Measurements from ENCODE around the gene DDX10. TPM values are rescaled to one million over a fixed set of nuclear protein-coding genes. Genes with fewer than 3 reads are reported as not detected.

The DDX10 gene
- total RNA-seq, 1 experiment from 2014 or later: 72.2 TPM

DNA sequence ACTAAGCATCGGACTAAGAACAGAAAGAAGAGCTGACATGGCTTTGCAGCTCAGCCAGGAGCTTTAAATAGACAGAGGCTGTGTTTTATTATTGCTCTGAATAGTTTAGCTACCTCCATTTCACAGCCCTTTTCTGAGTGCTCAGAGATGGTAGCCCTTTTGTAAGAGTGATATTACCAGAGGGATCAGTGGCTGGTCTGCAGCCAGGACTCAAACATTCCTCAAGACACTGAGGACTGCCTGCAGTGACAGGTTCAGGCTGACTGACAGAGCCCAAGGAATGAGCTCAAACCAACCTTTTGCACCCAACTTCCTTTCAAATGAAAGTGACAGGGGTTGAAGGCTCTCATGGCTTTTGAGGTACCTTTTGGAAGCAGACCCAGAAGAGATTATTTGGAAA, 189.0 kb downstream of the DDX10 start:
- intact Hi-C loops (cut with micrococcal nuclease; ENCODE audit: unreplicated experiment): no loop called here

DNA sequence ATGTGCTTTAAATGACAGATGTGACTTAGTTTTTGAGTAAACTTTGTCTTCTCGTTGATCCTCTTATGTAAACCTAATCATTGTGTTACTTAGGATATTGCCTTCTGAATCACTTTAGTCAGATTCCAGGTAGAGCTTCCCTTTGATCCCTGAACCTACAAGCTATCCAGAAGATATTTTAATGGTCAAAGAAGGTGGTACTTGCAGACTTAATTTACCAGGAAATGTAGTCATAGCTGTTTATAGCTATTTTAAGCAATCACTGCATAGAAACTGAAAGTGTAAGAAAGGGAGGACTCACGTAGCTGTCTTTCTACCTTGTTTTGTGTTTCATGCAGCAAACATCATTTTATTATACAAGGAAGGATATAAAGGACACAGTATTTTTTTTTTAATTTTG, 189.5 kb downstream of the DDX10 start:
- no peak for DNase-seq (ENCODE audit: low spot score)
- intact Hi-C loops (cut with micrococcal nuclease; ENCODE audit: unreplicated experiment): no loop called here
- Histone ChIP-seq H3K27ac (ENCODE audit: low read depth, low read length, poor library complexity, severe bottlenecking) (no peak overlapping the region), H3K4me1 (ENCODE audit: insufficient read depth, low read length, poor library complexity, severe bottlenecking) (peaks cover 13% of the 10 kb centered on the region), H3K36me3 (ENCODE audit: insufficient read depth, low read length, poor library complexity, severe bottlenecking) (no peaks in the 10 kb centered on the region), H3K4me3 (ENCODE audit: low read depth, low read length, poor library complexity, severe bottlenecking) (no peak overlapping the region), H3K27me3 (replicated peaks; ENCODE audit: insufficient read depth, low read depth, low read length, poor library complexity) (no peaks in the 10 kb centered on the region), H3K9me3 (ENCODE audit: low read depth, low read length, poor library complexity, severe bottlenecking) (no peaks in the 10 kb centered on the region)
- POLR2A ChIA-PET (ENCODE audit: low non-redundant PET): no interaction called here
- CTCF ChIA-PET: no interaction called here
- TF ChIP-seq EZH2 (IDR thresholded peaks at IDR 0.05; ENCODE audit: borderline replicate concordance, low read depth, low read length, poor library complexity, severe bottlenecking): no peak
- TF ChIP-seq, protein P1, sequence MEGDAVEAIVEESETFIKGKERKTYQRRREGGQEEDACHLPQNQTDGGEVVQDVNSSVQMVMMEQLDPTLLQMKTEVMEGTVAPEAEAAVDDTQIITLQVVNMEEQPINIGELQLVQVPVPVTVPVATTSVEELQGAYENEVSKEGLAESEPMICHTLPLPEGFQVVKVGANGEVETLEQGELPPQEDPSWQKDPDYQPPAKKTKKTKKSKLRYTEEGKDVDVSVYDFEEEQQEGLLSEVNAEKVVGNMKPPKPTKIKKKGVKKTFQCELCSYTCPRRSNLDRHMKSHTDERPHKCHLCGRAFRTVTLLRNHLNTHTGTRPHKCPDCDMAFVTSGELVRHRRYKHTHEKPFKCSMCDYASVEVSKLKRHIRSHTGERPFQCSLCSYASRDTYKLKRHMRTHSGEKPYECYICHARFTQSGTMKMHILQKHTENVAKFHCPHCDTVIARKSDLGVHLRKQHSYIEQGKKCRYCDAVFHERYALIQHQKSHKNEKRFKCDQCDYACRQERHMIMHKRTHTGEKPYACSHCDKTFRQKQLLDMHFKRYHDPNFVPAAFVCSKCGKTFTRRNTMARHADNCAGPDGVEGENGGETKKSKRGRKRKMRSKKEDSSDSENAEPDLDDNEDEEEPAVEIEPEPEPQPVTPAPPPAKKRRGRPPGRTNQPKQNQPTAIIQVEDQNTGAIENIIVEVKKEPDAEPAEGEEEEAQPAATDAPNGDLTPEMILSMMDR (conservative IDR thresholded peaks at IDR 0.05; ENCODE audit: low read depth, low read length): no peak
- BruUV-seq (replicated peaks): no TSS peak

More for the DNA sequence above, 189.0 kb downstream of the DDX10 start:
- peaks cover 13% of the 10 kb centered on the region for H3K4me1 ChIP-seq (ENCODE audit: insufficient read depth, low read length, poor library complexity, severe bottlenecking)
- BruUV-seq (replicated peaks): no TSS peak
- H3K27ac ChIP-seq (ENCODE audit: low read depth, low read length, poor library complexity, severe bottlenecking): no peak overlapping the region
- CTCF ChIA-PET: no interaction called here
- DNase-seq (ENCODE audit: low spot score): peak; percentile 31
- no peak overlapping the region for H3K4me3 ChIP-seq (ENCODE audit: low read depth, low read length, poor library complexity, severe bottlenecking)
- H3K36me3 ChIP-seq (ENCODE audit: insufficient read depth, low read length, poor library complexity, severe bottlenecking): no peaks in the 10 kb centered on the region
- POLR2A ChIA-PET (ENCODE audit: low non-redundant PET): interaction anchor here (0.5 kb wide), 1 partner anchor 933 kb away, joined by 3 read pairs; no protein-coding TSS in a partner anchor
- no peaks in the 10 kb centered on the region for H3K27me3 ChIP-seq (replicated peaks; ENCODE audit: insufficient read depth, low read depth, low read length, poor library complexity)
- TF ChIP-seq, protein P1 (conservative IDR thresholded peaks at IDR 0.05; ENCODE audit: low read depth, low read length): no peak
- no peak for TF ChIP-seq EZH2 (IDR thresholded peaks at IDR 0.05; ENCODE audit: borderline replicate concordance, low read depth, low read length, poor library complexity, severe bottlenecking)
- H3K9me3 ChIP-seq (ENCODE audit: low read depth, low read length, poor library complexity, severe bottlenecking): no peaks in the 10 kb centered on the region

DNA sequence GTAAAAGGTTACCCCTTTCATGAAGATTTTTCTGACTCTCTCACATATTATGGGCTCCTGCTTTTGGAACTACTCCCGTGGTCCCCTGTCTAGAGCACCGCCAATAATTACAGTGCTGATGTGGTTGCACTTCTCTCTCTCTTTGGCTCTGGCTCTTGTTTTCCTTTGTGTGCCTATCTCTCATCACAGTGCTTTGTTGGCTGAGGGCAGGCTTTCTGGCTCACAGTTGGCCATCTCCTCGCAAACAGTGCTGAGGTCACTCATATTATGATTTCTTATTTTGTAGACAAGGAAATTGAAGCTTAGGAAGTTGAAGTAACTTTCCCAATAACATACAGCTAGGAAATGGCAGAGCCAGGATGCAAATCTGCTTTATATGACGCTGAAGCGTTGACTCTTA, 192.5 kb downstream of the DDX10 start:
- CTCF ChIA-PET: interaction anchor here (0.6 kb wide), 1 partner anchor 12 kb away, joined by 6 read pairs; no protein-coding TSS in a partner anchor
- intact Hi-C loops (cut with micrococcal nuclease; ENCODE audit: unreplicated experiment): no loop called here

More for the DNA sequence above, 192.5 kb downstream of the DDX10 start:
- no peaks in the 10 kb centered on the region for H3K36me3 ChIP-seq (ENCODE audit: insufficient read depth, low read length, poor library complexity, severe bottlenecking)
- TF ChIP-seq, protein P1 (conservative IDR thresholded peaks at IDR 0.05; ENCODE audit: low read depth, low read length): no peak
- TF ChIP-seq EZH2 (IDR thresholded peaks at IDR 0.05; ENCODE audit: borderline replicate concordance, low read depth, low read length, poor library complexity, severe bottlenecking): no peak
- no TSS peak for BruUV-seq (replicated peaks)
- no peaks in the 10 kb centered on the region for H3K9me3 ChIP-seq (ENCODE audit: low read depth, low read length, poor library complexity, severe bottlenecking)
- no peaks in the 10 kb centered on the region for H3K27me3 ChIP-seq (replicated peaks; ENCODE audit: insufficient read depth, low read depth, low read length, poor library complexity)
- H3K4me3 ChIP-seq (ENCODE audit: low read depth, low read length, poor library complexity, severe bottlenecking): no peak overlapping the region
- no peak for DNase-seq (ENCODE audit: low spot score)
- POLR2A ChIA-PET (ENCODE audit: low non-redundant PET): no interaction called here
- H3K4me1 ChIP-seq (ENCODE audit: insufficient read depth, low read length, poor library complexity, severe bottlenecking): peaks cover 7% of the 10 kb centered on the region
- H3K27ac ChIP-seq (ENCODE audit: low read depth, low read length, poor library complexity, severe bottlenecking): no peak overlapping the region

Data from A673 (cell line).